HepG2 (cell line): ENCODE data around the gene SH3TC2. TPM values are rescaled to one million over a fixed set of nuclear protein-coding genes. Genes with fewer than 3 reads are reported as not detected.

ENCODE experiments used
- ATAC-seq: fragments of 200-7000 bp; cut with Tn5 transposase; 3 replicates; pipeline ENCODE4 v1.9.1; 2020; ENCODE audit warnings: mild to moderate bottlenecking, moderate library complexity
- BruUV-seq: library from RNA; stranded (reverse); fragments of 400-500 nt; replicated peaks from 2 replicates; lab custom pipeline; 2021; lab: Mats Ljungman, UMichigan
- CTCF ChIA-PET: fragments of 300-600 bp; formaldehyde crosslinking; extraction: SDS; loops from one replicate; lab custom pipeline; 2021; ENCODE audit warnings: low total read pairs, inconsistent platforms, low intra/inter-chr PET ratio; lab: Yijun Ruan, JAX
- POLR2A ChIA-PET: fragments of 350-600 bp; sonication (Branson Sonifier 250); formaldehyde crosslinking; loops from one replicate; lab custom pipeline; 2020; ENCODE audit warnings: antibody characterized with exemption, inconsistent platforms; lab: Yijun Ruan, JAX
- DNase-seq: peaks from one replicate; pipeline ENCODE4 v3.0.0-alpha.2; 2015; ENCODE audit warnings: low spot score
- FAIRE-seq: peaks from 3 replicates; lab custom pipeline; 2011; peaks lifted over from hg19 to GRCh38; lab: Jason Lieb, UNC
- H2AFZ ChIP-seq: one replicate; pipeline ENCODE4 v1.6.1; 2011; ENCODE audit warnings: low read length, inconsistent platforms
- H3K27ac ChIP-seq: fragments of 300-600 bp; 3 replicates; pipeline ENCODE4 v1.8.0; 2011; ENCODE audit warnings: mixed run types, mild to moderate bottlenecking, mixed read lengths, low read length, inconsistent platforms; ENCODE audit not compliant: insufficient read depth; ENCODE audit errors: extremely low read length
- H3K27me3 ChIP-seq, 2 experiments: fragments of 200-600 bp in 1 of 2; 2 replicates in 1 of 2; 3 replicates in 1 of 2; pipeline versions ENCODE4 v1.6.0 to v1.8.0; 2011; ENCODE audit warnings: low read length in 2 of 2, mild to moderate bottlenecking in 2 of 2, moderate library complexity in 2 of 2, inconsistent platforms in 1 of 2; ENCODE audit not compliant: insufficient read depth in 2 of 2, control insufficient read depth in 1 of 2
- H3K36me3 ChIP-seq, 2 experiments: fragments of 200-600 bp in 1 of 2; replicated peaks in 1 of 2; 2 replicates in 1 of 2; 3 replicates in 1 of 2; pipeline versions ENCODE4 v1.5.1 to v1.8.0; 2011; ENCODE audit warnings: low read length in 2 of 2, inconsistent platforms in 1 of 2; ENCODE audit not compliant: insufficient read depth in 2 of 2, control insufficient read depth in 1 of 2
- H3K4me1 ChIP-seq: 2 replicates; pipeline ENCODE4 v1.5.1; 2012; ENCODE audit warnings: low read length, inconsistent platforms; ENCODE audit not compliant: insufficient read depth
- H3K4me2 ChIP-seq: 2 replicates; pipeline ENCODE4 v1.6.0; 2011; ENCODE audit warnings: low read depth, low read length, inconsistent platforms
- H3K4me3 ChIP-seq, 3 experiments: fragments of 200-600 bp in 1 of 3; sonication (generic), shearing (Covaris generic) in 1 of 3; replicated peaks in 1 of 3; 2 replicates each; pipeline ENCODE4 v1.5.1; 2011 to 2016; ENCODE audit warnings: low read length in 3 of 3, inconsistent platforms in 2 of 3, low read depth in 2 of 3, mild to moderate bottlenecking in 2 of 3, control low read depth in 1 of 3, mixed read lengths in 1 of 3; ENCODE audit not compliant: insufficient read depth in 1 of 3
- H3K79me2 ChIP-seq: one replicate; pipeline ENCODE4 v1.6.1; 2011; ENCODE audit warnings: low read length, inconsistent platforms; ENCODE audit not compliant: insufficient read depth
- H3K9ac ChIP-seq: 2 replicates; pipeline ENCODE4 v1.6.0; 2011; ENCODE audit warnings: mild to moderate bottlenecking, low read depth, low read length, inconsistent platforms; ENCODE audit not compliant: insufficient read depth
- H3K9me3 ChIP-seq: 2 replicates; pipeline ENCODE4 v1.5.1; 2012; ENCODE audit warnings: mild to moderate bottlenecking, low read length
- H4K20me1 ChIP-seq: 2 replicates; pipeline ENCODE4 v1.6.0; 2011; ENCODE audit warnings: inconsistent platforms, mild to moderate bottlenecking, low read length, moderate library complexity; ENCODE audit not compliant: insufficient read depth
- EED ChIP-seq: sonication (generic); formaldehyde crosslinking; IDR thresholded peaks from 2 replicates; pipeline ENCODE4 v1.5.0; 2020; ENCODE audit warnings: mild to moderate bottlenecking, missing genetic modification reagents
- FOXO4 ChIP-seq: sonication (generic); formaldehyde crosslinking; conservative IDR thresholded peaks from 2 replicates; pipeline ENCODE4 v1.8.1; 2023; ENCODE audit warnings: missing genetic modification reagents
- HNRNPUL1 ChIP-seq: fragments of 200-400 bp; formaldehyde crosslinking; IDR thresholded peaks from 2 replicates; pipeline ENCODE4 v1.6.1; 2017; ENCODE audit warnings: low read depth, mild to moderate bottlenecking, low read length, moderate library complexity
- ISX ChIP-seq: sonication (generic); formaldehyde crosslinking; conservative IDR thresholded peaks from 2 replicates; pipeline ENCODE4 v1.5.0; 2020; ENCODE audit warnings: missing genetic modification reagents
- JARID2 ChIP-seq: sonication (generic); formaldehyde crosslinking; IDR thresholded peaks from 2 replicates; pipeline ENCODE4 v1.8.1; 2023; ENCODE audit warnings: missing genetic modification reagents, inconsistent platforms; ENCODE audit not compliant: insufficient replicate concordance
- NKX3-1 ChIP-seq: sonication (generic); formaldehyde crosslinking; IDR thresholded peaks from 2 replicates; pipeline ENCODE4 v1.5.0; 2020; ENCODE audit warnings: missing genetic modification reagents
- PPARG ChIP-seq: conservative IDR thresholded peaks from 2 replicates; pipeline ENCODE4 v1.6.1; 2016; ENCODE audit warnings: missing biosample characterization, missing genetic modification reagents
- THAP9 ChIP-seq: sonication (generic); formaldehyde crosslinking; IDR thresholded peaks from 2 replicates; pipeline ENCODE4; 2020; ENCODE audit warnings: missing genetic modification reagents, mild to moderate bottlenecking, borderline replicate concordance
- TMF1 ChIP-seq: sonication (generic); formaldehyde crosslinking; IDR thresholded peaks from 2 replicates; pipeline ENCODE4 v1.8.1; 2022; ENCODE audit warnings: low read depth, missing genetic modification reagents
- TOE1 ChIP-seq: sonication (generic); formaldehyde crosslinking; IDR thresholded peaks from 2 replicates; pipeline ENCODE4 v1.4.0; 2020; ENCODE audit warnings: mild to moderate bottlenecking, missing genetic modification reagents
- ZMYM3 ChIP-seq: sonication (generic); formaldehyde crosslinking; IDR thresholded peaks from 2 replicates; pipeline ENCODE4 v1.5.1; 2020; ENCODE audit warnings: mild to moderate bottlenecking, missing genetic modification reagents
- ZNF501 ChIP-seq: sonication (generic); formaldehyde crosslinking; IDR thresholded peaks from 2 replicates; pipeline ENCODE4 v1.5.1; 2020; ENCODE audit warnings: mild to moderate bottlenecking, moderate library complexity, missing genetic modification reagents
- ZNF878 ChIP-seq: sonication (generic); formaldehyde crosslinking; IDR thresholded peaks from 2 replicates; pipeline ENCODE4 v1.8.1; 2023; ENCODE audit warnings: mild to moderate bottlenecking, missing genetic modification reagents, moderate library complexity
- ZSCAN21 ChIP-seq: sonication (generic); formaldehyde crosslinking; IDR thresholded peaks from 2 replicates; pipeline ENCODE4 v1.8.0; 2022; ENCODE audit warnings: mild to moderate bottlenecking, missing genetic modification reagents, moderate library complexity, borderline replicate concordance
- WGBS: methylation state at CpG from one replicate; pipeline ENCODE4 v1.1.6; 2017; ENCODE audit warnings: low lambda C conversion rate; 5-methylcytosine and 5-hydroxymethylcytosine counted together
- in situ Hi-C: cut with HindIII; loops from 2 replicates; pipeline ENCODE4 v1.10.0; 2017; ENCODE audit warnings: low pct_unique_long_range_greater_than_20kb; ENCODE audit not compliant: extremely low pct_ligation_motif_present
- intact Hi-C: fragments of 100-400 bp; cut with micrococcal nuclease; formaldehyde crosslinking; loops from one replicate; pipeline ENCODE4 v1.10.0; 2022; ENCODE audit not compliant: unreplicated experiment
- polyA plus RNA-seq, 8 experiments: library from polyadenylated mRNA; depleted of rRNA in 3 of 8; stranded (reverse) in 7 of 8; unstranded in 1 of 8; fragments of >200 nt; fragmentation: Illumina TruSeq in 4 of 8; extraction: Trizol in 4 of 8; gene quantifications; 2 replicates each; pipeline versions ENCODE4 v1.2.1 to v1.2.3, GENCODE V29; 2011 to 2016; ENCODE audit warnings: low read depth in 4 of 8, missing spikeins in 1 of 8, mixed read lengths in 1 of 8; ENCODE audit not compliant: insufficient read depth in 1 of 8
- total RNA-seq, 5 experiments: library from RNA; depleted of rRNA; stranded (reverse); fragments of >200 nt; fragmentation: Illumina TruSeq; extraction: Trizol; gene quantifications; 2 replicates each; pipeline ENCODE4 v1.2.3, GENCODE V29; 2016; ENCODE audit warnings: low read depth in 1 of 5
- TF ChIP-seq, protein P1 (sequence below): sonication (generic); formaldehyde crosslinking; IDR thresholded peaks from 2 replicates; pipeline ENCODE4 v1.8.1; 2023; ENCODE audit warnings: mild to moderate bottlenecking, missing genetic modification reagents

SH3TC2 gene
- total and polyA plus RNA-seq, 2 of the 13 experiments (the other 11 are each of a cell fraction or from before 2014, with no cell fraction given): 0.34 to 0.71 TPM

GRCh38 chr5:149007174-149007573, 55.7 kb downstream of the SH3TC2 start:
- FAIRE-seq (no peak), DNase-seq (no peak), ATAC-seq (no peak)
- no peak for TF ChIP-seq ZNF501 (CRISPR knock-in tag)
- no peak for TF ChIP-seq TMF1 (CRISPR knock-in tag)
- no peak for TF ChIP-seq FOXO4 (CRISPR knock-in tag)
- TF ChIP-seq PPARG: no peak
- no peak for TF ChIP-seq NKX3-1 (CRISPR knock-in tag)
- no peak for TF ChIP-seq ZMYM3
- ChIA-PET POLR2A (no interaction called here), CTCF (no interaction called here)
- Histone ChIP-seq H3K27me3 (no peaks in the 10 kb centered on the region), H3K9me3 (no peaks in the 10 kb centered on the region), H2AFZ (no peak overlapping the region), H3K9ac (no peak overlapping the region), H3K27ac (no peak overlapping the region), H3K79me2 (no peaks in the 10 kb centered on the region), H3K36me3 (no peaks in the 10 kb centered on the region), H3K4me2 (no peak overlapping the region), H3K4me1 (peaks cover 8% of the 10 kb centered on the region), H4K20me1 (no peaks in the 10 kb centered on the region), H3K4me3 (no peak overlapping the region)
- intact Hi-C loops (no loop called here), in situ Hi-C loops (no loop called here)
- no TSS peak for BruUV-seq

GRCh38 chr5:149006426-149006825, 56.4 kb downstream of the SH3TC2 start:
- DNase-seq (no peak), FAIRE-seq (no peak), ATAC-seq (no peak)
- Histone ChIP-seq H3K4me2 (no peak overlapping the region), H2AFZ (no peak overlapping the region), H3K4me3 (no peak overlapping the region), H3K4me1 (peaks cover 16% of the 10 kb centered on the region), H4K20me1 (no peaks in the 10 kb centered on the region), H3K9me3 (no peaks in the 10 kb centered on the region), H3K27me3 (no peaks in the 10 kb centered on the region), H3K27ac (no peak overlapping the region), H3K9ac (no peak overlapping the region), H3K79me2 (no peaks in the 10 kb centered on the region), H3K36me3 (no peaks in the 10 kb centered on the region)
- intact Hi-C loops: no loop called here
- no TSS peak for BruUV-seq
- in situ Hi-C loops: no loop called here
- ChIA-PET CTCF (no interaction called here), POLR2A (no interaction called here)
- WGBS: 68% methylated on average over 1 of the region's 1 CpG
- TF ChIP-seq, protein P1, sequence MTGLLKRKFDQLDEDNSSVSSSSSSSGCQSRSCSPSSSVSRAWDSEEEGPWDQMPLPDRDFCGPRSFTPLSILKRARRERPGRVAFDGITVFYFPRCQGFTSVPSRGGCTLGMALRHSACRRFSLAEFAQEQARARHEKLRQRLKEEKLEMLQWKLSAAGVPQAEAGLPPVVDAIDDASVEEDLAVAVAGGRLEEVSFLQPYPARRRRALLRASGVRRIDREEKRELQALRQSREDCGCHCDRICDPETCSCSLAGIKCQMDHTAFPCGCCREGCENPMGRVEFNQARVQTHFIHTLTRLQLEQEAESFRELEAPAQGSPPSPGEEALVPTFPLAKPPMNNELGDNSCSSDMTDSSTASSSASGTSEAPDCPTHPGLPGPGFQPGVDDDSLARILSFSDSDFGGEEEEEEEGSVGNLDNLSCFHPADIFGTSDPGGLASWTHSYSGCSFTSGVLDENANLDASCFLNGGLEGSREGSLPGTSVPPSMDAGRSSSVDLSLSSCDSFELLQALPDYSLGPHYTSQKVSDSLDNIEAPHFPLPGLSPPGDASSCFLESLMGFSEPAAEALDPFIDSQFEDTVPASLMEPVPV (CRISPR knock-in tag): no peak
- TF ChIP-seq ZNF878 (CRISPR knock-in tag) (no peak), EED (CRISPR knock-in tag) (no peak), ISX (no peak), JARID2 (CRISPR knock-in tag) (no peak), HNRNPUL1 (no peak), THAP9 (CRISPR knock-in tag) (no peak), TOE1 (no peak), ZSCAN21 (CRISPR knock-in tag) (no peak)
